ENCODE measurements around the gene MSL1.
A peak's percentile ranks its signal among the peaks of the same experiment; 100 is the strongest.

The MSL1 gene

DNA sequence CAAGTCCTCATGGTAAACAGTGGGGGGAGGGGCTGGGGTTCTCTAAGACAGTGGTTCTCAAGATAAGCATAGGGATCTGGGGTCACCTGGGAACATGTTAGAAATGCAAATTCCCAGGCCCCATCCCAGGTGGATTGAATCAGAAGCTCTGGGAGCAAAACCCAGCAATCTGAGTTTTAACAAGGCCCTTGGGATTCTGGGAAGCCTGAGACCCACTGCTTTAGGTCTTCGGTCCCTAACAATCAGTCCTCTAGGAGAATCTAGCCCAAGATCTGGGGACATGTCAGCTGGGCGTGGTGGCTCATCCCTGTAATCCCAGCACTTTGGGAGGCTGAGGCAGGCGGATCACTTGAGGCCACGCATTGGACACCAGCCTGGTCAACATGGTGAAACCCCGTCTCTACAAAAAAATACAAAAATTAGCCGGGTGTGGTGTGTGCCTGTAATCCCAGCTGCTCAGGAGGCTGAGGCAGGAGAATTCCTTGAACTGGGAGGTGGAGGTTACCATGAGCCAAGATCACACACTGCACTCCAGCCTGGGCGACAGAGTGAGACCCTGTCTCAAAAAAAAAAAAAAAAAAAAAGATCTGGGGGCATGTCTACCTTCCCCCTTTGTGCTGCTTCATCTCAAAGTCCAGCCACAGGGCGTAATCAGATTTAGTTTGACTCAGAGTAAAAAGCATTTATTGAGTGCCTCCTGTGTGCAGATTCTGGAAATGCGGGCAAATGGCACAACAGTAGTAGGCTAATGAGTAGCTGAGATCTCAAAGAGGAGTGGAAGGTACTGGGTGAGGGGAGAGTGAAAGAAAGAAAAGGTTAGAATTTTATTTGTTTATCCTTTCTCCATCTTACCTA, 12.6 kb upstream of the MSL1 start:
- TF ChIP-seq, protein P1, sequence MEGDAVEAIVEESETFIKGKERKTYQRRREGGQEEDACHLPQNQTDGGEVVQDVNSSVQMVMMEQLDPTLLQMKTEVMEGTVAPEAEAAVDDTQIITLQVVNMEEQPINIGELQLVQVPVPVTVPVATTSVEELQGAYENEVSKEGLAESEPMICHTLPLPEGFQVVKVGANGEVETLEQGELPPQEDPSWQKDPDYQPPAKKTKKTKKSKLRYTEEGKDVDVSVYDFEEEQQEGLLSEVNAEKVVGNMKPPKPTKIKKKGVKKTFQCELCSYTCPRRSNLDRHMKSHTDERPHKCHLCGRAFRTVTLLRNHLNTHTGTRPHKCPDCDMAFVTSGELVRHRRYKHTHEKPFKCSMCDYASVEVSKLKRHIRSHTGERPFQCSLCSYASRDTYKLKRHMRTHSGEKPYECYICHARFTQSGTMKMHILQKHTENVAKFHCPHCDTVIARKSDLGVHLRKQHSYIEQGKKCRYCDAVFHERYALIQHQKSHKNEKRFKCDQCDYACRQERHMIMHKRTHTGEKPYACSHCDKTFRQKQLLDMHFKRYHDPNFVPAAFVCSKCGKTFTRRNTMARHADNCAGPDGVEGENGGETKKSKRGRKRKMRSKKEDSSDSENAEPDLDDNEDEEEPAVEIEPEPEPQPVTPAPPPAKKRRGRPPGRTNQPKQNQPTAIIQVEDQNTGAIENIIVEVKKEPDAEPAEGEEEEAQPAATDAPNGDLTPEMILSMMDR (conservative IDR thresholded peaks at IDR 0.05; ENCODE audit: low read depth), result no peak
- POLR2A ChIA-PET (ENCODE audit: low non-redundant PET), result interaction anchor here (0.6 to 0.7 kb wide), 2 partner anchors 12 to 108 kb away, joined by 3 to 6 read pairs; no protein-coding TSS in a partner anchor
- CTCF ChIA-PET, result interaction anchor here (0.7 to 2.7 kb wide), 2 partner anchors 9 to 11 kb away, joined by 9 to 11 read pairs; partner anchors contain the start of gene NR1D1
- DNase-seq (ENCODE audit: low spot score), result no peak
- H3K27ac ChIP-seq, result peak overlapping the region; percentile 76

DNA sequence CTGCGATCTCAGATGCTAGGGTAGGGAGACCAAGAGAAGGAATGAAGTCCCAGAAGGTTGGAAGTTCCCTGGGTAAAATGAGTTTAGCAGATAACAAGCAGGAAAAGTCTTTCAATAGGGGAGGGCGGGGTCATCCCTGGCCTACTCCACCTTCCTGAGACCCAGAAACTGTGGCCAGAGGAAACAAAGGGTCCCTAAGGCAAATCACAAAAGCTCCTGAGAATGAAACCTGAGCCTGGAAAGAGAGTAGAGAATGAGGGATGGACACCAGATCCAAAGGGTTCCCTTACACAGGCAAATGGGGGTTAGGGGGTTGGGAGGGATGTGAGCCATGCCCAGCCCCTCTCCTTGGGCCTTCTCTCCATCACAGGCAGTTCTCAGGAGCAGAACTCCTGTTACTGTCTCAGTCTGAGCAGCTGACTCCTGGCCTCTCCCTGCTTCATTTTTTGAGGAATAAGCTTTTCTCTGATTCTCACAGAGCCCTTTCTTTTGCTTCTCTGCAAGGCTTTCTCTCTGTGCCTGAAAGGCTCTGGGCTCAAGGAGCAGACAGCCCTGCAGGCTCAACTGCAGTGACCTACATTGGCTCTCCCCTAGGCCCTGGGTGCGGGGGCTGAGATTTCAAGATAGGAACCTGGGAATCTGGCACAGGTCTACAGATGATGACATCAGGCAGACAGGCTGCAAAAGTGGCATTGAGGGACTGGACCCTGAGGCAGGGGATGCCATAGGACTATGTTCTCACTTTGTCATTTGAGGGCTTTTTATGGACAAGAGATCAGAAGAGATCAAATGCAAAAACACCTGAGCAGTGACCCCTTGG, 11.5 kb upstream of the MSL1 start:
- ChIA-PET POLR2A (ENCODE audit: low non-redundant PET) (interaction anchor here (0.7 kb wide), 1 partner anchor 107 kb away, joined by 6 read pairs; no protein-coding TSS in a partner anchor), CTCF (interaction anchor here (0.6 to 2.7 kb wide), 5 partner anchors 10 to 47 kb away, joined by 3 to 11 read pairs (median 3); partner anchors contain the start of genes NR1D1 and THRA)
- peak overlapping the region; percentile 91 for H3K27ac ChIP-seq
- no peak for DNase-seq (ENCODE audit: low spot score)
- TF ChIP-seq, protein P1 (conservative IDR thresholded peaks at IDR 0.05; ENCODE audit: low read depth), result no peak

DNA sequence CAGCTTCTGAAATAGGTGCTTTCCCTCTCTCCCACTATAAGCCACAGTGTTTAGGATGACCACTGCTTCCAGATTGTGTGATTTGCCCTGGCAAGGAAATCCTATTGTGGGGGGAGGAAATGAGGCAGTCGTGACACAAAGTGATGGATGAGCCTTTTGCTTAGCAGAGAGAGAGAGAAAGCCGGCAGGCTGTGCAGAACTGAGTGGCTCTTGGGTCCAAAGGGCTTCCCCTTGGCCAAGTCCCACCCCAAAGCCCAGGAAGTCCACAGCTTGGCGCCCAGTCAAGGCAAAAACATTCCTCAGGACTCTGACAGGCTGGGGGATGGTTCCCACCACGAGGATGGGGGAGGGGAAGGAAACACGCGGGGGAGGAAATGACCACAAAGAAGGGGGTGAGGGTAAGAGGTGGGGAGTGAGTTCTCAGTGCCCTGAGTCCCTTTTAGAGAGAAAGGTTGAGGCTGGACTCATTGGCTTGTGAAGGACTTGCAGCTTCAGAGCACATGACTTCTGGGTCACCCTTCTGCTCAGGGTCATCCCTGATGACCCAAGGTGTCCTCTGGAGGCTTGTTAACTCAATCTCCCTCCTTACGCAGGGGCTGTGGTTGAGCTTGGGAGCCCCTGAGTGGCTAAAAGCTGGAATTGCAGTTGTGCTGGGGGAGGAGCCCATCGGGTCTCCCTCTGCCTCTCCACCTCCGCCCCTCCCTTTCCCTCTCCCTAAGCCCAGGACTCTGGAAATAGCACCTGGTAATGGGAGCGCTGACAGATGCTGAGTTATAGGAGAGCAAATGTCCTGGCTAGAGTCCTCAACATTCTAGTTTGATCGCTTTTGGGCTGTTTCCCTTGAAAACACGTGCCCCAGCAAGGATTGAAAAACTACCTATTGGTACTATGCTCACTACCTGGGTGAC, 10.3 kb upstream of the MSL1 start:
- ChIA-PET POLR2A (ENCODE audit: low non-redundant PET) (interaction anchor here (0.8 to 1.0 kb wide), 3 partner anchors 11 to 51 kb away, joined by 3 to 6 read pairs (median 3); partner anchors contain the start of gene NR1D1), CTCF (interaction anchor here (0.5 to 2.7 kb wide), 12 partner anchors 12 to 285 kb away, joined by 3 to 11 read pairs (median 3); partner anchors contain the start of genes MED24, NR1D1 and THRA)
- TF ChIP-seq, protein P1 (conservative IDR thresholded peaks at IDR 0.05; ENCODE audit: low read depth), result peak; percentile 86
- DNase-seq (ENCODE audit: low spot score), result peak; percentile 95
- H3K27ac ChIP-seq, result peak overlapping the region; percentile 91

DNA sequence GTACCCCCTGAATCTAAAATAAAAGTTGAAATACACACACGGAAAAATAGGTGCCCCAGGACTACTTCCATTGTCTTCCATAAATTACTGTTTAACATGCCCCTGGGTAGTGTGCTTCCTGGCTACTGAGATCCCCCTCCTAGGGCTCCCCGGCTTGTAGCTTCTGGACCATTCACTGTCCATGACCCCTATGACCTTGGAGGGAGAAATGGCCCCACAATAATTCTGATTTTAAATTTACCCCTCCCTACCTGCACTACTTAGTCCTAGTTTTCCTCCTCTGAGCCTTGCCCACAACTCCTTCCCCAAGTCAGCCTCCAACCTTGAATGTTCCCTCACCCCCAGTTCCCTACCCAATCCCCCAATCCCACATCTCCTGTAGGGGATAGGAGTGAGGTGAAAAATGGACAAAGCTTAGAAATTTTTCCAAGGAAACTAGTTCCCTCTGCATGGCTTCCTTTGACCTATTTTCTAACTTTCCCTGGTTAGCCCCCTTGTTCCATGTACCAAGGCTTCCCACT, 9.5 kb upstream of the MSL1 start:
- TF ChIP-seq, protein P1 (conservative IDR thresholded peaks at IDR 0.05; ENCODE audit: low read depth), result no peak
- ChIA-PET POLR2A (ENCODE audit: low non-redundant PET) (interaction anchor here (0.8 to 1.0 kb wide), 3 partner anchors 12 to 51 kb away, joined by 3 to 6 read pairs (median 3); partner anchors contain the start of gene NR1D1), CTCF (interaction anchor here (0.5 to 2.7 kb wide), 10 partner anchors 12 to 385 kb away, joined by 3 to 11 read pairs (median 3); partner anchors contain the start of genes MED24 and NR1D1)
- no peak for DNase-seq (ENCODE audit: low spot score)
- H3K27ac ChIP-seq, result peak overlapping the region; percentile 91

DNA sequence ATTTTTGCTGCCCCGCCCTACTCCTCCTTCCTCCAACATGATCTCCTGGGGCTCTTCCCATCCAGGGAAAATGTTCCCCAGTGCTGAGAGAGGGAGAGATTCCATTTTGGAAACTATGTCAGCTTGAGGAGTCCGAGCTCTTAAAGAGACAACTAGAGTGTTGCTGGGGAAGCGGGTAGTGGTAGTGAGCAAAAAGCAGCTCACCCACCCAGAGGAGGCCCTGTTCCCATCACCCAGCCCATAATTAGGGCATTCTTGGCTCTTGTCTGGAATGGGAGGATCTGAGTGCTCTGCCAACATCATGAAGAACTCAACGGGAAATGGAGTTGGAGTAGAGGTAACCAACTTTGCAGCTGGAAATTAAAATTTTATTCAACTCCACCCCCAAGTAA, 9.1 kb upstream of the MSL1 start:
- CTCF ChIA-PET, result interaction anchor here (0.6 to 1.9 kb wide), 5 partner anchors 55 to 384 kb away, joined by 3 to 7 read pairs (median 4); no protein-coding TSS in a partner anchor
- DNase-seq (ENCODE audit: low spot score), result no peak
- POLR2A ChIA-PET (ENCODE audit: low non-redundant PET), result interaction anchor here (0.6 to 0.9 kb wide), 2 partner anchors 14 to 390 kb away, joined by 4 read pairs; no protein-coding TSS in a partner anchor
- peak overlapping the region; percentile 91 for H3K27ac ChIP-seq
- TF ChIP-seq, protein P1 (conservative IDR thresholded peaks at IDR 0.05; ENCODE audit: low read depth), result no peak

Measured in RWPE1 (cell line).